Esophagus muscularis mucosa (tissue), 3 donors: Measurements from ENCODE around the gene TBX2.

ENCODE experiments used
- CTCF ChIP-seq, 3 experiments: fragments of 200-600 bp in 2 of 3; fragments of 450-650 bp in 1 of 3; sonication (generic) in 2 of 3; IDR thresholded peaks; one replicate each; pipeline ENCODE4 v1.5.1; 2017 to 2019; ENCODE audit warnings: antibody characterized with exemption in 3 of 3, mild to moderate bottlenecking in 2 of 3, moderate library complexity in 1 of 3
- POLR2AphosphoS5 ChIP-seq, 2 donors: sonication (generic); formaldehyde crosslinking; IDR thresholded peaks; one replicate each; pipeline ENCODE4 v1.6.1; 2017; ENCODE audit warnings: antibody characterized with exemption in 2 of 2

GRCh38 chr17:61362852-61363600 lies 36.6 kb upstream of the TBX2 start:
- TF ChIP-seq CTCF (IDR thresholded peaks at IDR 0.05) (no peak), POLR2AphosphoS5 (IDR thresholded peaks at IDR 0.05) (no peak)
